K562 (cell line): ENCODE measurements around the gene CYP11A1. TPM values are rescaled to one million over a fixed set of nuclear protein-coding genes. Genes with fewer than 3 reads are reported as not detected.

Experiments
- ATF1 ChIP-seq, 2 experiments: fragments of 450-650 bp in 1 of 2; IDR thresholded peaks; 2 replicates each; pipeline ENCODE4 v1.6.1; 2016; ENCODE audit warnings: missing compliant biosample characterization in 1 of 2, missing genetic modification characterization in 1 of 2
- BRCA1 ChIP-seq, 2 experiments: fragments of 450-650 bp in 1 of 2; sonication (generic) in 1 of 2; formaldehyde crosslinking in 1 of 2; IDR thresholded peaks; 2 replicates each; pipeline versions ENCODE4 v1.5.0 to v1.6.1; 2017 to 2020; ENCODE audit warnings: mild to moderate bottlenecking in 1 of 2, missing genetic modification reagents in 1 of 2
- CBFA2T3 ChIP-seq: fragments of 450-650 bp; IDR thresholded peaks from 2 replicates; pipeline ENCODE4 v1.6.1; 2017
- CHD1 ChIP-seq: fragments of 200-600 bp; sonication (generic); IDR thresholded peaks from one replicate; pipeline ENCODE4 v1.6.1; 2012; ENCODE audit warnings: mild to moderate bottlenecking, moderate library complexity, low read length, inconsistent platforms
- DACH1 ChIP-seq: fragments of 450-650 bp; IDR thresholded peaks from 2 replicates; pipeline ENCODE4 v1.6.1; 2018; ENCODE audit not compliant: partially characterized antibody
- DNMT1 ChIP-seq: fragments of 450-650 bp; IDR thresholded peaks from 2 replicates; pipeline ENCODE4 v1.6.1; 2016; ENCODE audit warnings: antibody characterized with exemption, mild to moderate bottlenecking
- HBP1 ChIP-seq: fragments of 450-650 bp; formaldehyde crosslinking; IDR thresholded peaks from 2 replicates; pipeline ENCODE4 v1.4.0; 2022; ENCODE audit warnings: missing genetic modification characterization
- HDGF ChIP-seq: fragments of 450-650 bp; IDR thresholded peaks from 2 replicates; pipeline ENCODE4 v1.6.1; 2016
- HMG20B ChIP-seq: fragments of 250-450 bp; sonication (Bioruptor Pico); IDR thresholded peaks from 2 replicates; pipeline ENCODE4 v1.5.0; 2021; ENCODE audit warnings: mild to moderate bottlenecking
- KLF1 ChIP-seq: fragments of 450-650 bp; IDR thresholded peaks from 2 replicates; pipeline ENCODE4 v1.6.1; 2016; ENCODE audit warnings: missing genetic modification characterization, missing compliant biosample characterization
- LEF1 ChIP-seq: fragments of 450-650 bp; IDR thresholded peaks from 2 replicates; pipeline ENCODE4 v1.6.1; 2016; ENCODE audit warnings: mild to moderate bottlenecking
- MECOM ChIP-seq: fragments of 250-450 bp; sonication (Bioruptor Pico); IDR thresholded peaks from 2 replicates; pipeline ENCODE4 v1.8.0; 2022; ENCODE audit warnings: inconsistent platforms
- POU5F1 ChIP-seq: fragments of 150-350 bp; IDR thresholded peaks from 2 replicates; pipeline ENCODE4 v1.6.1; 2014; ENCODE audit warnings: borderline replicate concordance, low read length, low read depth, mild to moderate bottlenecking; ENCODE audit not compliant: partially characterized antibody
- SMARCA5 ChIP-seq: fragments of 450-650 bp; IDR thresholded peaks from 2 replicates; pipeline ENCODE4 v1.6.1; 2016
- SNIP1 ChIP-seq: fragments of 450-650 bp; IDR thresholded peaks from 2 replicates; pipeline ENCODE4 v1.7.1; 2017; ENCODE audit warnings: low read depth, mild to moderate bottlenecking
- SRSF9 ChIP-seq: fragments of 200-400 bp; formaldehyde crosslinking; IDR thresholded peaks from 2 replicates; pipeline ENCODE4 v1.6.1; 2017; ENCODE audit warnings: low read depth, low read length, borderline replicate concordance
- STAT5B ChIP-seq: fragments of 250-450 bp; sonication (Bioruptor Pico); IDR thresholded peaks from 2 replicates; pipeline ENCODE4 v1.8.0; 2021; ENCODE audit warnings: mild to moderate bottlenecking, inconsistent platforms
- TAF15 ChIP-seq: fragments of 200-400 bp; formaldehyde crosslinking; IDR thresholded peaks from 2 replicates; pipeline ENCODE4 v1.6.1; 2017; ENCODE audit warnings: mild to moderate bottlenecking, low read depth, low read length, moderate library complexity
- TAL1 ChIP-seq: fragments of 450-650 bp; IDR thresholded peaks from 2 replicates; pipeline ENCODE4 v1.6.1; 2016; ENCODE audit warnings: mild to moderate bottlenecking
- TEAD2 ChIP-seq: fragments of 450-650 bp; IDR thresholded peaks from 2 replicates; pipeline ENCODE4 v1.6.1; 2016; ENCODE audit warnings: missing genetic modification characterization, control low read depth, missing compliant biosample characterization
- XRCC5 ChIP-seq: fragments of 200-400 bp; formaldehyde crosslinking; IDR thresholded peaks from 2 replicates; pipeline ENCODE4 v1.6.1; 2017; ENCODE audit warnings: low read depth, mild to moderate bottlenecking, low read length
- ZBTB26 ChIP-seq: fragments of 450-650 bp; formaldehyde crosslinking; IDR thresholded peaks from 2 replicates; pipeline ENCODE4 v1.4.0; 2022; ENCODE audit warnings: missing genetic modification characterization
- ZKSCAN1 ChIP-seq: fragments of 150-350 bp; IDR thresholded peaks from 2 replicates; pipeline ENCODE4 v1.6.1; 2016; ENCODE audit warnings: low read depth, low read length
- ZNF143 ChIP-seq: sonication (generic); formaldehyde crosslinking; IDR thresholded peaks from 2 replicates; pipeline ENCODE4 v1.9.0; 2022; ENCODE audit warnings: mild to moderate bottlenecking, missing genetic modification reagents
- ZNF3 ChIP-seq: fragments of 250-450 bp; sonication (Bioruptor Pico); IDR thresholded peaks from 2 replicates; pipeline ENCODE4 v1.5.0; 2021; ENCODE audit warnings: mild to moderate bottlenecking, moderate library complexity
- ZNF408 ChIP-seq: fragments of 250-450 bp; sonication (Bioruptor Pico); IDR thresholded peaks from 2 replicates; pipeline ENCODE4 v1.4.0; 2020; ENCODE audit warnings: low read depth, mild to moderate bottlenecking, moderate library complexity
- ZNF445 ChIP-seq: fragments of 250-450 bp; sonication (Bioruptor Pico); IDR thresholded peaks from 2 replicates; pipeline ENCODE4 v1.4.0; 2020; ENCODE audit warnings: low read depth, mild to moderate bottlenecking, moderate library complexity
- ZNF511 ChIP-seq: sonication (generic); formaldehyde crosslinking; IDR thresholded peaks from 2 replicates; pipeline ENCODE4 v1.8.0; 2022; ENCODE audit warnings: mild to moderate bottlenecking, missing genetic modification reagents
- ZNF561 ChIP-seq: fragments of 450-650 bp; formaldehyde crosslinking; conservative IDR thresholded peaks from 2 replicates; pipeline ENCODE4 v1.4.0; 2020; ENCODE audit warnings: mild to moderate bottlenecking, moderate library complexity
- ZNF584 ChIP-seq: fragments of 200-800 bp; sonication (Bioruptor generic); IDR thresholded peaks from 2 replicates; pipeline ENCODE4 v1.6.1; 2016; ENCODE audit warnings: low read depth, mild to moderate bottlenecking, missing genetic modification characterization, missing compliant biosample characterization
- polyA plus RNA-seq, 8 experiments: library from polyadenylated mRNA; depleted of rRNA in 4 of 8; stranded (reverse) in 5 of 8; unstranded in 3 of 8; fragments of >200 nt; fragmentation: Nextera tagmentation in 2 of 8; fragmentation: Illumina TruSeq in 1 of 8; extraction: Ambion mirVana in 2 of 8; extraction: Trizol in 1 of 8; gene quantifications; 2 replicates each; pipeline versions ENCODE4 v1.2.1 to v1.2.3, GENCODE V29; 2011 to 2014; ENCODE audit warnings: inconsistent platforms in 1 of 8, missing spikeins in 1 of 8
- total RNA-seq, 7 experiments: library from RNA; depleted of rRNA in 6 of 7; stranded (reverse); fragments of >200 nt in 6 of 7; fragmentation: Illumina TruSeq in 2 of 7; extraction: Trizol in 2 of 7; gene quantifications; 2 replicates each; pipeline versions ENCODE4 v1.2.1 to v1.2.3, GENCODE V29; 2011 to 2021; ENCODE audit warnings: low replicate concordance in 1 of 7

Gene CYP11A1
- total and polyA plus RNA-seq, 9 of the 15 experiments (the other 6 are each of a cell fraction or from before 2014, with no cell fraction given): 0.06 to 0.24 (median 0.10) TPM; not detected in 4

- TF ChIP-seq ZBTB26 (no peak), ATF1 (CRISPR knock-in tag; IDR thresholded peaks at IDR 0.05) (no peak), ATF1 (tag; IDR thresholded peaks at IDR 0.05) (no peak), HDGF (no peak), SMARCA5 (peak; percentile 17; the same call in 1 of the 2 replicates), ZNF408 (no peak), ZNF445 (CRISPR knock-in tag) (no peak), ZNF561 (CRISPR knock-in tag) (no peak), BRCA1 (IDR thresholded peaks at IDR 0.05) (no peak), BRCA1 (CRISPR knock-in tag; IDR thresholded peaks at IDR 0.05) (no peak), KLF1 (no peak), MECOM (peak; percentile 94), HBP1 (CRISPR knock-in tag) (no peak), XRCC5 (no peak), ZNF584 (CRISPR knock-in tag) (no peak), CHD1 (no peak), TAL1 (no peak), DNMT1 (no peak), DACH1 (no peak), CBFA2T3 (peak; percentile 40; the same call in 1 of the 2 replicates), SNIP1 (no peak), ZKSCAN1 (no peak), ZNF143 (CRISPR knock-in tag) (no peak), HMG20B (CRISPR knock-in tag) (no peak), TAF15 (no peak), STAT5B (CRISPR knock-in tag) (no peak), TEAD2 (peak; percentile 6; the same call in 1 of the 2 replicates), LEF1 (no peak), POU5F1 (no peak), SRSF9 (no peak), ZNF511 (CRISPR knock-in tag) (no peak), ZNF3 (CRISPR knock-in tag) (no peak)
These were observed 23.3 kb upstream of the CYP11A1 start (continued) for GRCh38 chr15:74390647-74391288.
